Measurements from ENCODE around the gene SLC41A1.

GRCh38 chr1:205797168-205797567 is 15.8 kb downstream of the SLC41A1 start:
- TF ChIP-seq CTCF (conservative IDR thresholded peaks at IDR 0.05 in 1 of 2, IDR thresholded peaks at IDR 0.05 in 1 of 2; ENCODE audit: extremely low read depth in 1 of 2, insufficient read depth in 1 of 2, low read depth in 1 of 2, low read length in 2 of 2) (no peak), EZH2 (IDR thresholded peaks at IDR 0.05; ENCODE audit: borderline replicate concordance, low read length) (no peak)

Measured in mammary epithelial cell (primary cell).